HEK293 (cell line): ENCODE measurements around the gene TMEM138.

Experiments
- CTCF ChIP-seq: fragments of 450-650 bp; formaldehyde crosslinking; IDR thresholded peaks from 2 replicates; pipeline ENCODE4 v1.5.1; 2016; ENCODE audit warnings: missing biosample characterization, missing genetic modification characterization
- SALL2 ChIP-seq: fragments of 450-650 bp; formaldehyde crosslinking; IDR thresholded peaks from 2 replicates; pipeline ENCODE4 v1.5.0; 2017; ENCODE audit warnings: missing biosample characterization, mild to moderate bottlenecking, missing genetic modification characterization, borderline replicate concordance
- ZBTB17 ChIP-seq: fragments of 450-650 bp; formaldehyde crosslinking; IDR thresholded peaks from 2 replicates; pipeline ENCODE4 v1.5.1; 2016; ENCODE audit warnings: missing biosample characterization, missing genetic modification characterization
- ZBTB20 ChIP-seq: fragments of 450-650 bp; formaldehyde crosslinking; IDR thresholded peaks from 2 replicates; pipeline ENCODE4 v1.5.1; 2016; ENCODE audit warnings: missing biosample characterization, missing genetic modification characterization
- ZBTB21 ChIP-seq: fragments of 450-650 bp; formaldehyde crosslinking; IDR thresholded peaks from 2 replicates; pipeline ENCODE4 v1.5.1; 2017; ENCODE audit warnings: missing biosample characterization, missing genetic modification characterization
- ZBTB26 ChIP-seq: fragments of 450-650 bp; formaldehyde crosslinking; optimal IDR thresholded peaks from 2 replicates; pipeline ENCODE3; 2016; ENCODE audit warnings: missing biosample characterization, mild to moderate bottlenecking, missing genetic modification characterization
- ZBTB44 ChIP-seq: fragments of 450-650 bp; IDR thresholded peaks from 2 replicates; pipeline ENCODE4 v1.5.1; 2018; ENCODE audit warnings: missing biosample characterization, mild to moderate bottlenecking, missing genetic modification characterization
- ZEB2 ChIP-seq: fragments of 450-650 bp; formaldehyde crosslinking; IDR thresholded peaks from 2 replicates; pipeline ENCODE4 v1.5.1; 2016; ENCODE audit warnings: missing biosample characterization, missing genetic modification characterization
- ZNF133 ChIP-seq: fragments of 450-650 bp; formaldehyde crosslinking; IDR thresholded peaks from 2 replicates; pipeline ENCODE4 v1.5.1; 2016; ENCODE audit warnings: missing biosample characterization, missing genetic modification characterization
- ZNF2 ChIP-seq: fragments of 450-650 bp; formaldehyde crosslinking; IDR thresholded peaks from 2 replicates; pipeline ENCODE4 v1.5.1; 2016; ENCODE audit warnings: missing biosample characterization, missing genetic modification characterization
- ZNF558 ChIP-seq: fragments of 450-650 bp; formaldehyde crosslinking; IDR thresholded peaks from 2 replicates; pipeline ENCODE4 v1.5.1; 2016; ENCODE audit warnings: missing biosample characterization, missing genetic modification characterization
- ZNF776 ChIP-seq: fragments of 450-650 bp; formaldehyde crosslinking; IDR thresholded peaks from 2 replicates; pipeline ENCODE4 v1.5.0; 2017; ENCODE audit warnings: missing biosample characterization, missing genetic modification characterization, borderline replicate concordance

DNA sequence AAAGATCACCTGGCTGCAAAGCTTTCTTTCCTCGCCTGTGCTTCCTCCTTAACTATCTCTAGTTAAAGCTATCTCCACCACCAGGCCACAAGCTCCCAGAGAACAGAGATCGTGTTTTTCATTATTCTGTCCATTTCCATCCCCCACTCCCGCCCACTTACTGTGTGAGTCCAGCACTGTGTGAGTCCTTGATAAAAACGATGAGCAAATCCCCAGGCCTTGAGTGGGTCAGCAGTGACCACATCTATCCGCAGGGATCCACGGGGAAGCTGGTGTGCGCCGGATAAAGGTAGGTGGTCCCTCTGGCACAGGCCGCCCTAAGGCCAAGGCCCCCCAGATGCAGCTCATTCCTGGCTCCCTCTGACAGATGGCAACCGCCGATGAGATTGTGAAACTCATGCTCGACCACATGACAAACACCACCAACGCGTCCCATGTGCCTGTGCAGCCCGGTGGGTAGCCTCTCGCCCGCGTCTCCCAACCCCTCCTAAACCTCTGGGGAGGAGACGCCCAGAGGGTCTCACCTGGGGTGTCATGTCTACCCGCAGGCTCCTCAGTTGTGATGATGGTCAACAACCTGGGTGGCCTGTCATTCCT lies 19.9 kb upstream of the TMEM138 start:
- TF ChIP-seq ZBTB26 (tag by site-specific recombination) (no peak), CTCF (tag by site-specific recombination) (no peak), ZNF776 (tag by site-specific recombination) (no peak), SALL2 (tag by site-specific recombination) (no peak), ZEB2 (tag by site-specific recombination) (no peak), ZNF133 (tag by site-specific recombination) (no peak), ZBTB20 (tag by site-specific recombination) (no peak), ZBTB17 (tag by site-specific recombination) (no peak), ZNF2 (tag by site-specific recombination) (no peak), ZNF558 (tag by site-specific recombination) (no peak), ZBTB44 (tag by site-specific recombination) (no peak), ZBTB21 (tag by site-specific recombination) (no peak)
